Osteocyte (in vitro differentiated cells): ENCODE data around the gene LASP1. TPM values are rescaled to one million over a fixed set of nuclear protein-coding genes. Genes with fewer than 3 reads are reported as not detected.

Source experiments
- DNase-seq: peaks from one replicate; pipeline ENCODE4 v3.0.0; 2021; ENCODE audit warnings: mixed read lengths; ENCODE audit not compliant: unreplicated experiment; ENCODE audit errors: extremely low spot score
- H3K27ac Mint-ChIP-seq: one replicate; pipeline ENCODE4 v1.8.0; 2021; ENCODE audit warnings: mild to moderate bottlenecking, mixed read lengths; ENCODE audit not compliant: unreplicated experiment
- H3K27me3 Mint-ChIP-seq: one replicate; pipeline ENCODE4 v1.8.0; 2021; ENCODE audit warnings: mixed read lengths; ENCODE audit not compliant: unreplicated experiment
- H3K36me3 Mint-ChIP-seq: one replicate; pipeline ENCODE4 v1.8.0; 2021; ENCODE audit warnings: mixed read lengths; ENCODE audit not compliant: unreplicated experiment
- H3K4me1 Mint-ChIP-seq: one replicate; pipeline ENCODE4 v1.8.0; 2021; ENCODE audit warnings: mixed read lengths; ENCODE audit not compliant: unreplicated experiment
- H3K4me3 Mint-ChIP-seq: one replicate; pipeline ENCODE4 v1.8.0; 2021; ENCODE audit warnings: mild to moderate bottlenecking, moderate library complexity, mixed read lengths; ENCODE audit not compliant: unreplicated experiment
- H3K9me3 Mint-ChIP-seq: one replicate; pipeline ENCODE4 v1.8.0; 2021; ENCODE audit warnings: mixed read lengths; ENCODE audit not compliant: unreplicated experiment
- CTCF ChIP-seq: fragments of 200-600 bp; sonication (generic); IDR thresholded peaks from 2 replicates; pipeline ENCODE4 v1.5.0; 2021; ENCODE audit warnings: antibody characterized with exemption, mild to moderate bottlenecking, moderate library complexity
- total RNA-seq: library from RNA; stranded (reverse); gene quantifications from 2 replicates; pipeline ENCODE4 v1.2.1, GENCODE V29; 2021

LASP1 gene
- total RNA-seq, 1 donor from 2014 or later: 402 TPM

GRCh38 chr17:38916771-38917170 is 46.9 kb downstream of the LASP1 start:
- Mint-ChIP-seq H3K27me3 (no peaks in the 10 kb centered on the region), H3K9me3 (no peaks in the 10 kb centered on the region), H3K4me1 (peaks cover 30% of the 10 kb centered on the region), H3K27ac (peak overlapping the region; percentile 15), H3K4me3 (no peak overlapping the region), H3K36me3 (peaks cover 55% of the 10 kb centered on the region)
- no peak for TF ChIP-seq CTCF
- peak; percentile 27 for DNase-seq

- TF ChIP-seq CTCF: no peak
- Mint-ChIP-seq H3K27ac (peak overlapping the region; percentile 15), H3K36me3 (peaks cover 59% of the 10 kb centered on the region), H3K27me3 (no peaks in the 10 kb centered on the region), H3K4me1 (peaks cover 34% of the 10 kb centered on the region), H3K4me3 (no peak overlapping the region), H3K9me3 (no peaks in the 10 kb centered on the region)
- no peak for DNase-seq
Measured at GRCh38 chr17:38917259-38917658, 47.4 kb downstream of the LASP1 start.

GRCh38 chr17:38918129-38918913 is 48.5 kb downstream of the LASP1 start:
- Mint-ChIP-seq H3K27me3 (no peaks in the 10 kb centered on the region), H3K36me3 (peaks cover 55% of the 10 kb centered on the region), H3K9me3 (no peaks in the 10 kb centered on the region), H3K4me1 (peaks cover 42% of the 10 kb centered on the region), H3K27ac (no peak overlapping the region), H3K4me3 (no peak overlapping the region)
- DNase-seq: peak; percentile 80
- no peak for TF ChIP-seq CTCF

GRCh38 chr17:38918916-38919315 is 49.1 kb downstream of the LASP1 start:
- Mint-ChIP-seq H3K9me3 (no peaks in the 10 kb centered on the region), H3K27ac (no peak overlapping the region), H3K36me3 (peaks cover 52% of the 10 kb centered on the region), H3K27me3 (no peaks in the 10 kb centered on the region), H3K4me3 (no peak overlapping the region), H3K4me1 (peaks cover 43% of the 10 kb centered on the region)
- no peak for TF ChIP-seq CTCF
- DNase-seq: peak; percentile 80

- peak overlapping the region; percentile 54 for H3K27ac Mint-ChIP-seq
- H3K27me3 Mint-ChIP-seq: no peaks in the 10 kb centered on the region
- no peak overlapping the region for H3K4me3 Mint-ChIP-seq
- DNase-seq: no peak
- TF ChIP-seq CTCF: no peak
- no peaks in the 10 kb centered on the region for H3K9me3 Mint-ChIP-seq
- H3K36me3 Mint-ChIP-seq: peaks cover 46% of the 10 kb centered on the region
- peaks cover 43% of the 10 kb centered on the region for H3K4me1 Mint-ChIP-seq
Measured at GRCh38 chr17:38919316-38920078, 49.6 kb downstream of the LASP1 start.
